GM18909 (cell line): ENCODE measurements around the gene SAMM50.

Experiments
- ATAC-seq: cut with Tn5 transposase; IDR thresholded peaks from one replicate; pipeline ENCODE4 v1.9.1; 2021; ENCODE audit warnings: mild to moderate bottlenecking; ENCODE audit not compliant: unreplicated experiment, poor library complexity

The SAMM50 gene

DNA sequence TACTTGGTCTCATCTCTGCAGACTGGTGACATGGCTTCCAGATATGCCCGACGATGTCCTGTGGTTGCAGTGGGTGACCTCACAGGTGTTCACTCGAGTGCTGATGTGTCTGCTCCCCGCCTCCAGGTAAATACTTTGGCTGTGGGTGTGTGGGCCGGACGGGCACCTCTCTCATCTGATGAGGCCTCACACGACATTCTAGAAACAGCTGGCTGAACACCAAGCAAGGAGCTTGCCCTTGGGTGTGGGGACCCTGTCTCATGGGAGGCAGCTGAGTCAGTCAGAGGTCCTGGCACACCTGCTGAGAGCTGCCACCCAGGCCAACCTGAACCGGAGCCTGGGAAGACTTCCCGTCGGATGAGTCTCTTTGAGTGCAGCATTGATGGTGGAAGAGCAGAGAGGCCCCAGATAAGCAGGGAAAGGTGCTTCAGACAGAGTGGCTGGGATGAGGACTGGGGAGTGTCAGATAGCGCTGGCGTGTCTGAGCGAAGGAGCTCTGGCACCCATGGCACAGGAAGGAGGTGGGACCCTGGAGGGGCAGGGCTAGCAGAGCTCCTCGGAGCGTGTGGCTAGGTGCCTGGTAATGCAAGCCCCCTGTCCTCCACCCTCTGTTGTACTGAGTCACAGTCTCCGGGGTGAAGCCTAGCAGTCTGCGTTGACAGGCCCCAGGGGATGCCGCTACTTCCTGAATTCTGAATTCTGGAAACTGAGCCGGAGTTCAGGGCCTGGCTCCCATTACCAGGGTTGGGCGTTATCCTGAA, 10.4 kb upstream of the SAMM50 start:
- no peak for ATAC-seq

DNA sequence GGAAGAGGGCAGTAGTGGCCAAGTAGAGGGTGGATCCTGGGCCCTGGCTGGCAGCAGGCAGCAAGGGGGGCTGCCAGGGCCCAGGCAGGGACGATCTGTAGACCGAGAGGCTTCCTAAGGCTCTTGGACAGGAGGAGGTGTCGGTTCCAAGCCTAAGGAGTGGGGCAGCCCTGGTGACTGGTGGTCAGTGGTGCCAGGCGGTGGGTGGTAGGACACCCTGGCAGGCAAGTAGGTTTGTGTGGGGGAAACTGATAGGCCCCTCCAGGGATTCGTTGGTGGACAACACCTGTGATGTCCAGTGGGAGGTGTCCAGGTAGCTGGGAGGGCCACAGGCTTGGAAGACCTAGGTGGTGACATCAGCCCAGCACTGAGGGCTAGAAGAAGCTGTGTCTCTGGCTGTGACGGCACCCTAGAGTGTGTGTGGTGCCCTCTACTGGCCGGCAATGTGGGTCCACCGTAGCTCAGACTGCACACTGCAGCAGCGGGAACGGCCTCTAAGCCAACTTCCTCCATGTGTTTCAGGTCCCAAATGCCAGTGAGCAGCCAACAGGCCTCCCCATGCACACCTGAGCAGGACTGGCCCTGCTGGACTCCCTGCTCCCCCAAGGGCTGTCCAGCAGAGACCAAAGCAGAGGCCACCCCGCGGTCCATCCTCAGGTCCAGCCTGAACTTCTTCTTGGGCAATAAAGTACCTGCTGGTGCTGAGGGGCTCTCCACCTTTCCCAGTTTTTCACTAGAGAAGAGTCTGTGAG, 9.4 kb upstream of the SAMM50 start:
- no peak for ATAC-seq

DNA sequence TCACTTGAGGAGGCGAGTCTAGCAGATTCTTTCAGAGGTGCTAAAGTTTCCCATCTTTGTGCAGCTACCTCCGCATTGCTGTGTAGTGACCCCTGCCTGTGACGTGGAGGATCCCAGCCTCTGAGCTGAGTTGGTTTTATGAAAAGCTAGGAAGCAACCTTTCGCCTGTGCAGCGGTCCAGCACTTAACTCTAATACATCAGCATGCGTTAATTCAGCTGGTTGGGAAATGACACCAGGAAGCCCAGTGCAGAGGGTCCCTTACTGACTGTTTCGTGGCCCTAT, 8.9 kb upstream of the SAMM50 start:
- no peak for ATAC-seq

DNA sequence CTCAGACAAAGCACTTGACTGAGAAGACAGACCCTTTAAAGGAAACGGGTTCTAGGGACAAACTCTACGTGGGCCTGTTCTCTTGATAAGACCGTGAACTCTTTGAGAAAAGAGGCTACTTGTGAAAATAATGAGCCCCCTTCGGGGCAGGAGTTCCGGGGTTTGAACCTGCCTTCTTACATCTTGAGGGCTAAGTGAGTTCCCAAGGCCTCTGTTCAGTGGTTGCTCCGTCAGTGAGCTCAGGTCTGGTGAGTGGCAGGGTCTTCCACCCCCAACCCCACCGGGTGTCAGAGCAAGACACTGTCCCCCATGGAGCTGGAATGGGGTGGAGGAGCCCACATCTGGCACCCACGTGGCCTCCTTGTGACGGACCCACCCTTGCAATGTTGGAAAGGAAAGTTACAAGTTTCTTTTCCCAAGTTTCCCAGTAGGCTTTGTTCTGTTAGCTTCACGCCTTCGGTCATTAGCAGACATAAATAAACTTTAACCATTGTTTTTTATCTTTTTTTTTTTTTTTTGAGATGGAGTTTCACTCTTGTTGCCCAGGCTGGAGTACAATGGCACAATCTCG, 6.3 kb upstream of the SAMM50 start:
- ATAC-seq = no peak

DNA sequence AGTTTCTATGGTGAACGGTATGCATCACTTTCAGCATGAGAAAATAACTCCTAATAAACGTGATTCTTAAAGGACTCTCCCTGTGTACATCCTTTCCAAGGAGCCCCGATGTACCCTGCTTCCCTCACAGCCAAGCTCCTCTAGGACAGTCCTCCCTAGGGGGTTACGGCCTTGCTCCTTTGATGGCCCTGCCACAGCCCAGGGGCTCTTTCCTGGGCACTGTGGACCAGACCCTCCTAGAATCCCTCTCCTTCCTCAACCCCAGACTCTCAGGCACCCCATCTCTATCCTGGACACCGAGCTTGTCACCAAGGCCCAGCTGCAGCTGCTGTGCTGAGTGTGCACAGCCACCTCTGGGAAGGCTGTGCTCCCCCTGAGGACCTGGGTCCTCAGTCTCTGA, 3.9 kb upstream of the SAMM50 start:
- ATAC-seq = no peak

- no peak for ATAC-seq
These were observed 3.3 kb upstream of the SAMM50 start for GRCh38 chr22:43951966-43952365.

DNA sequence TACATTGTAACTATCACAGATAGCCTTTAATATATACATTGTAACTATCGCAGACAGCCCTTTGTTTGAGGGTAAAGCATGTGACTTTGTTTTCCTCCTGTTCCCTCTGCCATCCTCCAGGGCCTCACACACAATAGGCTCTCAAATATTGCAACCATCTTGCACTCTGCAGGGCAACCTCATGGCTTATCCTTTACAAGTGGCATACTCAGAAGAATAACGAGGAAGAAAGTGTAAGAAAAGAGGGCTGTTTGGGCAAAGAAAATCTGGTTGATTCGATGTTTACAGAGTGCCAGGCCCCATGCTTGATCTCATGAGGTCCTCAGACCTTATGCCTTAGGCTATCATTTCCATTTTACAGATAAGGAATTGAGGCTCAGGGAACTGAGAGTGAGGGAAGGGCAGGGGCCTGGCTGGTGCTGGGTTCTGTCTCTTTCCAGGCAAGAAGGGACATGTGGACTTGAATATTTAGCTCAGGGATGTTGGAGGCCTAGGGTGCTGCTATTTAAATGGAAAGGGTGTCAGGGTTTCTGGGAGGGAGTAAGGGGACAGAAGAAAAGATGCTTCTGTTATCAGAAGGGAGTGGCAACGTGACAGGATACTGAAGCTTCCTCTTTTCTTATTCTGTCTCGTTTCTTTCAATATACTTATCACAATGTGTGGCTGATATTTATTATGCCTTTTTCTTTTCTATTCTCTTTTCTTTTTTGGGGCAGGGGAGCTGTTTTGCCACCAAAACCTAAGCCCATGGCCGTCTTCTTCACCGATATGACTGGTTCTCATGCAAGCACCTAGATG, 1.1 kb upstream of the SAMM50 start:
- ATAC-seq = no peak

DNA sequence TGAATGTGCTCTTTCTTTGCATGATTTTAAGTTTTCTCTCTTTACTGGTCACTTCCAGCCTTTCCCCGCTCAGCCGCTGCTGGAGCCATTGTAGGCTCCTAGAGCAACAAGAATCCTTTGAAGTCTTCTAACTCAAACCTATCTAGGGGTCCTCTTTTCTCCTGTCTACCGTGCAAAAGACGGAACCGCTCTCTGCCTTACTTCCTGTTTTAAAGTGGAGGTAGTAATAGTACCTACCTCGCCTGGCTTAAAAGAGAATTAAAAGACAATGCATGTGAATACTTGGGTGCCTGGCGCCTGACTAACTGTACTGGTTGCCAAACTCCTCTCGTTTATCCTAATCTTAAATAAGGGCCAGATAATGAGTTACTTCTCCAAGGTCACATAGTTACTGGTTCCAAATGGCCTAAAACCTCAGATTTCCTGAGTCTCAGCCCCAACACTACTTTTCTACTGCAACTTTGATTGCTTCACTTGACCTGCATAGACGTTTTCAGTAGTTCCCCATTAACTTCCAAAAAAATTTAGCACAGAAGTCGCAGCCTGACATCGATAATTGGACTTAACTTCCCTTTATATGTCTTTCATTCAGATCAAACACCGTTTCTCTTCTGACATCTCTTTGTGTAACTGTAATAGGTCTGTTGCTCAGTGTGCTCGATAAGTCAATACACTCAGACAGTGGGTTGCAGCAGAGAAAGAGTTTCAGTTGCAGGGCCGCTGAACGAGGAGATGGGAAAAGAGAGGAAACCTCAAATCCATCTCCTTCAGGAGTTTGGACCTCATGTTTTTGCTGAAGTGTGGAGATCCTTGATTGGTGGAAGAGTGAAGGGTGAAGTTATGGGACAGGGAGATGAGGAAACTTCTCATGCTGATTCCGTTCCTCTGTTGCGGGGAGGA, 891 bp downstream of the SAMM50 start:
- ATAC-seq = peak; percentile 22

DNA sequence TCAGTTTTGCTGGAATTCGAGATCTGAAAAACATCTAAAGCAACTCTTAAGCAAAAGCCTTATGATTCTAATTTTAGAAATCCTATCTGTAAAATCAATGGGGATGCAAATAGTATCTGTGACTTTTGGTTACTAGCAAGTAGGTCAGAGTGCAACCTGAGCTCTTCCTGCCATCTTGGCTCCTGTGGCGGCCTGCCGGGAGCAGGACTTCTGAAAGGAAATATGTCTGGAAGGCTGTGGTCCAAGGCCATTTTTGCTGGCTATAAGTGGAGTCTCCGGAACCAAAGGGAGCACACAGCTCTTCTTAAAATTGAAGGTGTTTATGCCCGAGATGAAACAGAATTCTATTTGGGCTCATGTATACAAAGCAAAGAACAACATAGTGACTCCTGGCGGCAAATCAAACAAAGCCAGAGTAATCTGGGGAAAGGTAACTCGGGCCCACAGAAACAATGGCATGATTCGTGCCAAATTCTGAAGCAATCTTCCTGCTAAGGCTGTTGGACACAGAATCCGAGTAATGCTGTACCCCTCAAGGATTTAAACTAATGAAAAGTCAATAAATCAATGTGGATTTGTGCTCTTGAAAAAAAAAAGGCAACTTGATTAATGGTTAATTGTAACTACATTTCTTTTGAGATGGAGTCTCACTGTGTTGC, 1.7 kb downstream of the SAMM50 start:
- no peak for ATAC-seq

DNA sequence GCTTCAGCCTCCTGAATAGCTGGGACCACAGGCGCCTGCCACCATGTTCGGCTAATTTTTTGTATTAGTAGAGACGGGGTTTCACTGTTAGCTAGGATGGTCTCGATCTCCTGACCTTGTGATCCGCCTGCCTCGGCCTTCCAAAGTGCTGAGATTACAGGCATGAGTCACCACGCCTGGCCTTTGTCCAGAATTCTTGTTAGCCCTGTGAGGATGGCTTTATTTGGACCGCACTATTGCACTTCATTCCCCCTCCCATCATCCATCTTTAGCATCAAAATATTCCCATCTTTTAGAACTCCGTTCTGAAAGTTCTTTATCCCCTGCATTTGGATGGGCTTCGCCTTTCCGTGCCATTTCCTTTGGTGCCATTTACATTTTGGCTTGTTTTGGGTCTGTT, 2.6 kb downstream of the SAMM50 start:
- ATAC-seq = no peak

- no peak for ATAC-seq
These were observed 9.1 kb downstream of the SAMM50 start for GRCh38 chr22:43964314-43964857.

DNA sequence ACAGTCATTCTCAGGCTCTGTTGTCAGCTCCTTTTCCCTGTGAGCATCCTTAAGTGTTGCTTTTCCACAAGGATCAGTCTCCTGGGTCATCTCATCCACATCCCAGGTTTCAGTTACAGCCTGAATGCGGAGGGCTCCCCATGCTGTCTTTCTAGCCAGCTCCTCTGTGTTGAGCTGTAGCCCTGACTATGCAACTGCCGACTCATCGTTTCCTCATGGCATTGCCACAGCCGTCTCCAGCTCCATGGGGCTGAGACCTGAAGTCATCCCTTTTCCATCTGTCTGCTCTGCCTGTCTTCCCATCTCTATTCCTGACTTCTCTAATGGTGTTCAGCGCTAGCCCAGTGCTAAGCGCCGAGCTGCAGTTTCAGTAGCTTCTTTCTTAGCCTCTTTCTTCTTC, 11.8 kb downstream of the SAMM50 start:
- ATAC-seq = no peak

GRCh38 chr22:43968614-43969013, 13.4 kb downstream of the SAMM50 start:
- ATAC-seq = no peak

DNA sequence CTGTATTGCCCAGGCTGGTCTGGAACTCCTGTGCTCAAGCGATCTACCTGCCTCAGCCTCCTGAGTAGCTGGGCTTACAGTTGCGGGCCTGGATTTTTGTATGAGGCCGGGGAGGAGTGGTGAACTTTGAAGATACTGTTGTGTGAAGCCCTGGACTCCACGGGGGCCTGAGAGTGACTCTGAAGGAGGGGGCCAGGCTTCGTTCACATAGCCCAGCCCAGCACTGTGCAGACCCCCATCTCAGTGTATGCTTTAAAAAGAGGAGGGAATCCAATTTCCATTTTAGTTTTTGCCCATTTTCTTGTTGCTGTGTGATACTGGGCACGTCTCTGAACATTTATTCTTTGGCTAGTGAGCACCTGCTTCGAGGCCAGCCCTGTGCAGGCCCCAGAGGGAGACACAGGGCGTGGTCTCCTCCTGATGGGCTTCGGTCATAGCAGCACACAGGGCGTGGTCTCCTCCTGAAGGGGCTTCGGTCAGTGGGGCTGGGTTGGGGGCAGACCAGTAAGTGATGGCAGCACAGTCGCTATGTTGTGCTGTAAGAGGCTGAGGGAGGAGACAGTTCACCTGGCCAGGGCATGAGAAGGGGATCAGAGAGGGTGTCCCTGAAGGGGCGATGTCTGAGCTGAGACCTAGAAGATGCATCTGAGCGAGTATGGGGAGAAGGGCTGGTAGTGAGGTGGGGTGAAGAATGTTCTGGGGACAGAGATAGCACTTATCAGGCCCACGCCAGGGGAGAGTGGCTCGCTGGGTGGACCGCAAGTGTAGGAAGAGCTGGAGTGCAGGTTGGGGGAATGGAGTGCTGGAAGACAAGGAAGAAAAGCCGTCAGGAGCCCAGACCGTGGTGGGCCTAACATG, 14.0 kb downstream of the SAMM50 start:
- ATAC-seq = no peak

DNA sequence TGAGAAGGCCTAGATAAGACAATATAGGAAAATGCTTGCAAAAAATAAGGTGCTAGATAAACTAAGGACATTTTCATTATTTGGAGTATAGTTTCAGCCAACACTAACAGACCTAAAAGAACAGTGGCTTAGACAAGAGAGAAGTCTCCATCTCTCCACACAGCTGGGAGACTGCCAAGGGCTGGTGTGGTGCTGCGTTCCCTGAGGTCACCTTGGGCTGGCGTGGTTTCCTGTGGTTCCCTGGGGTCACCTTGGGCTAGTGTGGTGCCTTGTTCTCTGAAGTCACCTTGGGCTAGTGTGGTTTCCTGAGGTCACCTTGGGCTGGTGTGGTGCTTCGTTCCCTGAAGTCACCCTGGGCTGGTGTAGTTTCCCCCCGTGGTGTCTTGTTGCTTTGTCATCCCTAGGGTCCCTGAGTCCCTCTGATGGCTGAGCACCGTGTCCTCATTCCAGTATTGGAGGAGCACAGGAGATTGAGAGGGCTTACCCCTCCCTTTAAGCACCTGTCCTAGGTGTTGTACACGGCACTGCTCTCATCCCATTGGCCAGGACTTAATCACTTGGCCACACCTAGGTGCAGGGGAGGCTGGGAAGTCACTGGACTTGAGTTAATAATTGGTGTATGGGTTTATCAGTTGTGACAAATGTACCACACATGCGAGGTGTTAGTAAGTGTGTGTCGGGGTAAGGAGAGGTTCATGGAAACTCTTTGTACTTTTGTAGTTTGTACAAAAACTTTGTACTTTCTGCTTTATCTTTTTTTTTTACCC, 14.9 kb downstream of the SAMM50 start:
- ATAC-seq = no peak

DNA sequence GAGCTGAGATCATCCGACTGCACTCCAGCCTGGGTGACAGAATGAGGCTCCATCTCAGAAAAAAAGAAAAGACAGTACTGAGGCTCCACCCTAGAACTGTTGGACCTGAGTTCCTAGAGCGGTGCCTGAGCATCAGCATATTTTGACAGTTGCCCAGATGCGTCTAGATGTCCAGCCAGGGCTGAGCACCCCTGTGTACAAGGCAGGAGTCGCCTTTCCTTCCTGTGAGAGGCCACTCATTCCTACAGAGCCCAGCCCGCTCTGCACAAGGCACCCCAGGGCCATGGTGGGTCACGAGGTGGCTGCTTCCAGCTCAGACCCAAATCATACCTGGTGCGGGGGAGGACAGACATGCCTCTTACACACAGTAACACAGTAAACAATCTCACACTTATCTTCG, 15.9 kb downstream of the SAMM50 start:
- ATAC-seq = no peak

DNA sequence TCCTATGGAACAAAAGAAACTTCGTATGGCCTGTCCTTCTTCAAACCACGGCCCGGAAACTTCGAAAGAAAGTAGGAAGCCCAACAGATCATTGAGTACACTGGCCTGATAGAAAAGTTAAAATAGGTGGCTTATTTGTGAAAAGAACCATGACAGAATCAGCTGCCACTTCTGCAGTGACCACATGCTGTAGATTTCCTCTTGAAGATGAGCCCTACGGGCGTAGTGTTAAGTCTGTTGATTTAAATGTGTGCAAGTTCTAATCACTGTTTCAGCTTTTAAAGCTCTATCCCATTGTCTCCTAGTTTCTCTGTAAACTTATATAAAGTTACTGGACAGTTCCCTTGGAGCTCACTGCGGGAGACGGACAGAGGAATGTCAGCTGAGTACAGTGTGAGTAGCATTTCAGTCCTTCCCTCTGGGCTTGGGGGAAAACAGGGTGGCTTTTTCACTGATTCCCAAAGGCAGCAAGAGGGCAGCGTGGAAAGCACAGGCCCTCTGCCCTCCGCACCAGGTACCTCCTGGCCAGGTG, 17.8 kb downstream of the SAMM50 start:
- ATAC-seq = no peak
